Neural cell (in vitro differentiated cells): Measurements from ENCODE around the gene FSIP1. TPM values are rescaled to one million over a fixed set of nuclear protein-coding genes. Genes with fewer than 3 reads are reported as not detected.

ENCODE experiments used
- H2AFZ ChIP-seq: fragments of 200-600, 300-800 bp; sonication (generic), shearing (Covaris generic); 2 replicates; pipeline ENCODE4 v1.6.0; 2014; ENCODE audit warnings: low read depth, mild to moderate bottlenecking, antibody characterized with exemption, low read length, moderate library complexity
- H3F3A ChIP-seq: fragments of 200-600 bp; shearing (Covaris generic); 2 replicates; pipeline ENCODE4 v1.6.1; 2016; ENCODE audit warnings: mild to moderate bottlenecking, moderate library complexity, mixed read lengths, antibody characterized with exemption, low read length; ENCODE audit not compliant: insufficient read depth, poor library complexity, severe bottlenecking
- H3K27ac ChIP-seq: fragments of 200-600, 300-800 bp; sonication (generic), shearing (Covaris generic); 2 replicates; pipeline ENCODE4 v1.5.1; 2014; ENCODE audit warnings: mild to moderate bottlenecking, low read length, moderate library complexity
- H3K27me3 ChIP-seq: fragments of 300-800, 200-600 bp; sonication (generic), shearing (Covaris generic); 2 replicates; pipeline ENCODE4 v1.6.0; 2014; ENCODE audit warnings: mild to moderate bottlenecking, low read depth, low read length, moderate library complexity; ENCODE audit not compliant: insufficient read depth
- H3K36me3 ChIP-seq: fragments of 300-800, 200-600 bp; sonication (generic), shearing (Covaris generic); 2 replicates; pipeline ENCODE4 v1.5.1; 2014; ENCODE audit warnings: mild to moderate bottlenecking, antibody characterized with exemption, low read length, moderate library complexity; ENCODE audit not compliant: insufficient read depth
- H3K4me2 ChIP-seq: fragments of 300-800, 200-600 bp; sonication (generic), shearing (Covaris generic); 2 replicates; pipeline ENCODE4 v1.6.0; 2014; ENCODE audit warnings: mild to moderate bottlenecking, low read length
- H3K4me3 ChIP-seq: fragments of 300-800, 200-600 bp; sonication (generic), shearing (Covaris generic); 2 replicates; pipeline ENCODE4 v1.5.1; 2014; ENCODE audit warnings: mild to moderate bottlenecking, low read length, moderate library complexity
- H3K79me2 ChIP-seq: fragments of 200-600 bp; shearing (Covaris generic); replicated peaks from 2 replicates; pipeline ENCODE4 v1.6.0; 2014; ENCODE audit warnings: mild to moderate bottlenecking, low read length, moderate library complexity; ENCODE audit not compliant: insufficient read depth
- H3K9ac ChIP-seq: fragments of 300-800, 200-600 bp; sonication (generic), shearing (Covaris generic); 2 replicates; pipeline ENCODE4 v1.6.1; 2016; ENCODE audit warnings: mild to moderate bottlenecking, low read length, mixed read lengths
- H3K9me2 ChIP-seq: fragments of 200-600 bp; shearing (Covaris generic); 2 replicates; pipeline ENCODE4 v1.6.1; 2016; ENCODE audit warnings: mild to moderate bottlenecking, low read length, mixed read lengths; ENCODE audit not compliant: insufficient read depth
- H3K9me3 ChIP-seq: fragments of 200-600, 300-800 bp; sonication (generic), shearing (Covaris generic); 2 replicates; pipeline ENCODE4 v1.6.1; 2016; ENCODE audit warnings: mild to moderate bottlenecking, mixed run types, low read length, moderate library complexity, mixed read lengths
- H4K20me1 ChIP-seq: fragments of 200-600 bp; shearing (Covaris generic); 2 replicates; pipeline ENCODE4 v1.6.1; 2016; ENCODE audit warnings: mild to moderate bottlenecking, mixed run types; ENCODE audit not compliant: insufficient read depth
- EP300 ChIP-seq: fragments of 450-650 bp; conservative IDR thresholded peaks from 2 replicates; pipeline ENCODE4 v1.6.1; 2014; ENCODE audit warnings: antibody characterized with exemption, mild to moderate bottlenecking, moderate library complexity; ENCODE audit not compliant: poor library complexity, severe bottlenecking
- EZH2 ChIP-seq: fragments of 200-600, 300-800 bp; shearing (Covaris generic), sonication (generic); IDR thresholded peaks from 2 replicates; pipeline ENCODE4 v1.6.1; 2014; ENCODE audit warnings: antibody characterized with exemption, low read length, borderline replicate concordance, mild to moderate bottlenecking; ENCODE audit not compliant: insufficient read depth, poor library complexity, severe bottlenecking
- MXI1 ChIP-seq: fragments of 450-650 bp; conservative IDR thresholded peaks from 2 replicates; pipeline ENCODE4 v1.6.1; 2014; ENCODE audit warnings: antibody characterized with exemption, mild to moderate bottlenecking; ENCODE audit not compliant: poor library complexity, severe bottlenecking
- POLR2AphosphoS5 ChIP-seq: IDR thresholded peaks from 2 replicates; pipeline ENCODE4 v1.6.1; 2012
- RAD21 ChIP-seq: fragments of 450-650 bp; conservative IDR thresholded peaks from 2 replicates; pipeline ENCODE4 v1.6.1; 2014; ENCODE audit warnings: antibody characterized with exemption, mild to moderate bottlenecking, moderate library complexity
- REST ChIP-seq: IDR thresholded peaks from 2 replicates; pipeline ENCODE4 v1.6.1; 2012; ENCODE audit warnings: borderline replicate concordance
- SMC3 ChIP-seq: fragments of 450-650 bp; conservative IDR thresholded peaks from 2 replicates; pipeline ENCODE4 v1.6.1; 2014; ENCODE audit warnings: antibody characterized with exemption, mild to moderate bottlenecking, moderate library complexity; ENCODE audit not compliant: poor library complexity
- TAF1 ChIP-seq: IDR thresholded peaks from 2 replicates; pipeline ENCODE4 v1.6.1; 2012; ENCODE audit warnings: low read depth
- polyA plus RNA-seq: library from polyadenylated mRNA; depleted of rRNA; stranded (reverse); fragments of >200 nt; gene quantifications from 2 replicates; pipeline ENCODE4 v1.2.3, GENCODE V29; 2014
- TF ChIP-seq, protein P1 (sequence below): fragments of 450-650 bp; IDR thresholded peaks from 2 replicates; pipeline ENCODE4 v1.5.1; 2014; ENCODE audit warnings: antibody characterized with exemption, mild to moderate bottlenecking, moderate library complexity; ENCODE audit not compliant: poor library complexity, severe bottlenecking

The FSIP1 gene
- polyA plus RNA-seq, 1 donor from 2014 or later, result 3.8 TPM

DNA sequence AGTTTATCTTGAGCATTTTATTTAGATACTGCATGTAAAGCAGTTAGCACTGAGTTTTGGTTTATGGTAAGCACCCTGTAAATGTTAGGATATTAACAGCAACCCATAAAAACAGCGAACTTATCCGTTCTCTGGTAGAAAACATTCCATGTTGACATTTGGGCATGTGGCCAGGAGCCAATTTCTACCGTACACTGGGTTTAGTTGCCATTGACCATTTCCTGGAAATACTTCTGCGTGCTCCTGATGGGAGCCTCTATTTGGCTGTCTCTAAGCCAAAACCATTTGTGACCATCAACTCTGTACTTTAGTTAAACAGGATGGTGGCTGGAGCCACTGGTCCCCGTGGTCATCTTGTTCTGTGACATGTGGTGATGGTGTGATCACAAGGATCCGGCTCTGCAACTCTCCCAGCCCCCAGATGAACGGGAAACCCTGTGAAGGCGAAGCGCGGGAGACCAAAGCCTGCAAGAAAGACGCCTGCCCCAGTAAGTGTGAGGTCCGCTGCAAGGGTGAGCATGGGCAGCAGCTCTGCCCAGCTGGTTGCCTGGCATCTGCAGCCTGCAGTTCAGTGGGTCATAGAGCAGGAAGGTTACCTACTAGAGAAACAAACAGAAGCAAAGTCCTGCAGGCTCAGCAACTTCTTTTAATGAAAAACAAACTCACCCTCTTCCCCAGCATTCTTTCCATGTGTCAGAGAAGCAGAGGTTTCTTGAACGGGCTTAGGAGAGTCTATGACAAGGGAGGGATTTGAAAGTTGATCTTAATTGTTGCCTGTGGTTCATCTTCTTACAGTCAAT is 194.7 kb downstream of the FSIP1 start:
- H3K27me3 ChIP-seq, result no peaks in the 10 kb centered on the region
- no peak overlapping the region for H2AFZ ChIP-seq
- H3K9me3 ChIP-seq, result no peaks in the 10 kb centered on the region
- no peak overlapping the region for H3K27ac ChIP-seq
- H3K4me2 ChIP-seq, result no peak overlapping the region
- H3K9me2 ChIP-seq, result no peaks in the 10 kb centered on the region
- no peak overlapping the region for H3K9ac ChIP-seq
- no peaks in the 10 kb centered on the region for H3F3A ChIP-seq
- TF ChIP-seq POLR2AphosphoS5 (no peak), SMC3 (no peak), EZH2 (no peak), RAD21 (no peak), MXI1 (no peak), REST (no peak), TAF1 (no peak)
- TF ChIP-seq, protein P1, sequence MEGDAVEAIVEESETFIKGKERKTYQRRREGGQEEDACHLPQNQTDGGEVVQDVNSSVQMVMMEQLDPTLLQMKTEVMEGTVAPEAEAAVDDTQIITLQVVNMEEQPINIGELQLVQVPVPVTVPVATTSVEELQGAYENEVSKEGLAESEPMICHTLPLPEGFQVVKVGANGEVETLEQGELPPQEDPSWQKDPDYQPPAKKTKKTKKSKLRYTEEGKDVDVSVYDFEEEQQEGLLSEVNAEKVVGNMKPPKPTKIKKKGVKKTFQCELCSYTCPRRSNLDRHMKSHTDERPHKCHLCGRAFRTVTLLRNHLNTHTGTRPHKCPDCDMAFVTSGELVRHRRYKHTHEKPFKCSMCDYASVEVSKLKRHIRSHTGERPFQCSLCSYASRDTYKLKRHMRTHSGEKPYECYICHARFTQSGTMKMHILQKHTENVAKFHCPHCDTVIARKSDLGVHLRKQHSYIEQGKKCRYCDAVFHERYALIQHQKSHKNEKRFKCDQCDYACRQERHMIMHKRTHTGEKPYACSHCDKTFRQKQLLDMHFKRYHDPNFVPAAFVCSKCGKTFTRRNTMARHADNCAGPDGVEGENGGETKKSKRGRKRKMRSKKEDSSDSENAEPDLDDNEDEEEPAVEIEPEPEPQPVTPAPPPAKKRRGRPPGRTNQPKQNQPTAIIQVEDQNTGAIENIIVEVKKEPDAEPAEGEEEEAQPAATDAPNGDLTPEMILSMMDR, result no peak
- H3K79me2 ChIP-seq, result no peaks in the 10 kb centered on the region
- no peaks in the 10 kb centered on the region for H4K20me1 ChIP-seq
- H3K36me3 ChIP-seq, result no peaks in the 10 kb centered on the region
- H3K4me3 ChIP-seq, result no peak overlapping the region

DNA sequence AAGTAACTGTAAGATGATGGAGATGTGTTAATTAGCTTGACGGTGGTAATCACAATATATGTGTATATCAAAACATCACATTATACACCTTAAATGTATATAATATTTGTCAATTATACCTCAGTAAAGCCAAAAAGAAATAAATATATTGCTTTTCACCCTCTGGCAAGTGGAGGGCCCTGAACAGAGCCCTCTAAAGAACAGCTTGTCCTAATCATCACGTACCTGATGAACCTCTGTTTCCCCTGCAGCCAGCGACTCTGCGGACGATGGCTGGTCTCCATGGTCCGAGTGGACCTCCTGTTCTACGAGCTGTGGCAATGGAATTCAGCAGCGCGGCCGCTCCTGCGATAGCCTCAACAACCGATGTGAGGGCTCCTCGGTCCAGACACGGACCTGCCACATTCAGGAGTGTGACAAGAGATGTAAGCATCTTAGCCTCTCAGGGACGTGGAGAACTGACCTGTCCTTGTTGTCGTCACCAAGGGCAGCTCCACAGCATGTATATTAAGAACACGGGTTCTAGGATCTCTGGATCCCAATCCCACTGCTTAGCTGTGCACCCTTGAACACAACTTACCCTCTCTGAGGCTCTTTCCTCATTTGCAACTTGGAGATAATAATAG is 195.4 kb downstream of the FSIP1 start:
- H3K36me3 ChIP-seq, result no peaks in the 10 kb centered on the region

More for the DNA sequence above, 195.4 kb downstream of the FSIP1 start:
- Histone ChIP-seq H3K4me2 (no peak overlapping the region), H3K4me3 (no peak overlapping the region), H2AFZ (no peak overlapping the region), H3K9me3 (no peaks in the 10 kb centered on the region), H4K20me1 (no peaks in the 10 kb centered on the region), H3K27me3 (no peaks in the 10 kb centered on the region), H3K27ac (no peak overlapping the region), H3F3A (no peaks in the 10 kb centered on the region), H3K9ac (no peak overlapping the region), H3K9me2 (no peaks in the 10 kb centered on the region), H3K79me2 (no peaks in the 10 kb centered on the region)
- TF ChIP-seq MXI1 (no peak), TAF1 (no peak), POLR2AphosphoS5 (no peak), RAD21 (no peak), SMC3 (no peak), EZH2 (no peak), REST (no peak), EP300 (no peak)
- TF ChIP-seq, protein P1, result no peak
